ENCODE results near the gene NSG1.
"Not testable (repeated sequence)": the region's sequence is repeated elsewhere in the genome, so short reads cannot be mapped to it uniquely, and the experiment has no call there.

NSG1 gene

GRCh38 chr4:4417886-4418285 is 31.0 kb downstream of the NSG1 start:
- no peak for DNase-seq

- DNase-seq = no peak
These were observed 31.9 kb downstream of the NSG1 start for GRCh38 chr4:4418676-4419390.

GRCh38 chr4:4419896-4420295 is 33.0 kb downstream of the NSG1 start:
- no peak for DNase-seq

- no peak for DNase-seq
These were observed 33.5 kb downstream of the NSG1 start for GRCh38 chr4:4420421-4420820.

- no peak for DNase-seq
These were observed 34.5 kb downstream of the NSG1 start for GRCh38 chr4:4421356-4421755.

GRCh38 chr4:4422117-4422516 is 35.2 kb downstream of the NSG1 start:
- not testable (repeated sequence) for DNase-seq

GRCh38 chr4:4422856-4423499 is 36.1 kb downstream of the NSG1 start:
- DNase-seq = no peak

- DNase-seq = no peak
These were observed 37.0 kb downstream of the NSG1 start for GRCh38 chr4:4423706-4424498.

- DNase-seq = no peak
These were observed 37.7 kb downstream of the NSG1 start for GRCh38 chr4:4424499-4425115.

- DNase-seq = no peak
These were observed 38.3 kb downstream of the NSG1 start for GRCh38 chr4:4425119-4425690.

- DNase-seq = no peak
These were observed 38.8 kb downstream of the NSG1 start for GRCh38 chr4:4425696-4426095.

GRCh38 chr4:4426511-4427120 is 39.7 kb downstream of the NSG1 start:
- DNase-seq = no peak

GRCh38 chr4:4427121-4427870 is 40.4 kb downstream of the NSG1 start:
- no peak for DNase-seq

GRCh38 chr4:4427886-4428285 is 41.0 kb downstream of the NSG1 start:
- no peak for DNase-seq

- no peak for DNase-seq
These were observed 42.3 kb downstream of the NSG1 start for GRCh38 chr4:4428966-4429875.

GRCh38 chr4:4430492-4431195 is 43.7 kb downstream of the NSG1 start:
- peak; percentile 36 to 38 for DNase-seq

GRCh38 chr4:4432341-4433125 is 45.6 kb downstream of the NSG1 start:
- DNase-seq = no peak

GRCh38 chr4:4433941-4434340 is 47.0 kb downstream of the NSG1 start:
- DNase-seq = no peak

- no peak for DNase-seq
These were observed 49.4 kb downstream of the NSG1 start for GRCh38 chr4:4436244-4436823.

Data from activated CD4-positive, alpha-beta T cell treated with anti-CD3 and anti-CD28 coated beads, Interleukin-2, amount 50 U/mL, for 4 hours (primary cell).